Activated CD8-positive, alpha-beta memory T cell treated with anti-CD3 and anti-CD28 coated beads, Interleukin-2, amount 50 U/mL, for 48 hours (primary cell): Measurements from ENCODE around the gene UQCRH.
A peak's percentile ranks its signal among the peaks of the same experiment; 100 is the strongest.
"Not testable (repeated sequence)": the region's sequence is repeated elsewhere in the genome, so short reads cannot be mapped to it uniquely, and the experiment has no call there.

Experiments used
- DNase-seq: peaks from one replicate; pipeline ENCODE4 v3.0.0-alpha.2; 2020

The UQCRH gene

GRCh38 chr1:46334030-46334384, 30.5 kb downstream of the UQCRH start:
- DNase-seq = no peak

GRCh38 chr1:46335081-46335480, 31.6 kb downstream of the UQCRH start:
- no peak for DNase-seq

DNA sequence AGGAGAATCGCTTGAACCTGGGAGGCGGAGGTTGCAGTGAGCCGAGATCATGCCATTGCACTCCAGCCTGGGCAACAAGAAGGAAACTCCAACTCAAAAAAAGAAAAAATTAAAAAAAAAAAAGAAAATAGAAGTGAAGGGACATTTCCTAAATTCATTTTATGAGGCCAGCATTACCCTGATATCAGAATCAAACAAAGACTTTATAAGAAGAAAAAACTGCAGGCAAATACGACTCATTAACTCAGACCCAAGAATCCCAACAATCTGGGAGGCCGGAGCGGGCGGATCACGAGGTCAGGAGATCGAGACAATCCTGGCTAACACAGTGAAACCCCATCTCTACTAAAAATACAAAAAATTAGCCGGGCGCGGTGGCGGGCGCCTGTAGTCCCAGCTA, 33.9 kb downstream of the UQCRH start:
- not testable (repeated sequence) for DNase-seq

- peak; percentile 89 for DNase-seq
Measured at GRCh38 chr1:46340404-46341221, 37.1 kb downstream of the UQCRH start, which contains the start of gene NSUN4. Gene NSUN4 (plus strand): TSS chr1:46340807. CDS start chr1:46340827, 20 bp downstream.

GRCh38 chr1:46341222-46342083, 38.0 kb downstream of the UQCRH start:
- DNase-seq = no peak

- no peak for DNase-seq
Measured at GRCh38 chr1:46342084-46342656, 38.7 kb downstream of the UQCRH start.

DNA sequence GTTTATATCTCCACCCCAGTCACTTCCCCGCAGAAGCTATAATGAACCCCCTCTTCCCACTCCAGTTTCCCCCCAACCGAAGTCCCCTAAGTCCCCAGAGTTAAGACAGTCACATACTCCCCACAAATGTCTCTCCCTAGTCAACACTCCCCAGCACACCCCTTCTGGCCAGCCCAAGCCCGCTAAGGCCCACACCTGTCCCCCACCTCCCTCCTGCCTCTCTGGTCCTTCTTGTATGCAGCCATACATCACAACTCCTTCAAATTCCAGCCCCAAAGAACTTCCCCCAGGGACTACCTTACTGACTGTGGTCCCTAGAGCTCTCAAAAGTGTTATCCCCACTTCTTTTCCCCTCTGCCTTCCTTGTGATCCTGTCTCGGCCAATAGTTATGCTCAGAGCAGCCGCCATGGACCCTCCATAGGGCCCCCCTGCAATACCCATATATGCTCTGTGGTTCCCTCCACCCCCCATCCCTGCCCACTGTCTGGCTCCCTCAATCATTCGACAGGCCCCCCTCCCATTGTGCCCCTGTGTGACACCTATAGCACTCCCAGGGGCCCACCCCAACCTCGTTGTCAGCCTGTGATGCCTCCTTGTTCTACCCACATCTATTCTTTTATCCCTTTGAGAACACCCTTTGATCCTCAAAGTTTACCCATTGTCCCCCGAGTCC, 39.3 kb downstream of the UQCRH start:
- DNase-seq = no peak

- no peak for DNase-seq
Measured at GRCh38 chr1:46343351-46343695, 39.8 kb downstream of the UQCRH start.

DNA sequence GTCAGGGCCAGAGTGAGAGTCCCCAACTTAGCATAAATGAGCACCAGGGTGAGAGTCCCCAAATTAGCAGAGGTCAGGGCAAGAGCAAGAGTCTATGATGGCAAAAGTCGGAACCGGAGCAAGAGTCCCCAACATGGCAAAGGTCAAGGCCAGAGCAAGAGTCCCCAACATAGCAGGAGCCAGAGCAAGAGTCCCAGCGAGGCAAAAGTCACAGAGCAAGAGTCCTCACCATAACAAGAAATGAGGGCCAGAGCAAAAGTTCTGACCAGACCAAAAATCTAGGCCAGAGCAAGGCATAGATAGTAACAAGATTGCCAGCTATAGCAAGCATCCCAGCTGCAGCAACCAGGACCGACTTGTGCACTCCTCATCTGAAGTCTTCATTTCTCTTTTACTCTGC, 40.2 kb downstream of the UQCRH start:
- no peak for DNase-seq

GRCh38 chr1:46344481-46344880, 41.0 kb downstream of the UQCRH start:
- no peak for DNase-seq

DNA sequence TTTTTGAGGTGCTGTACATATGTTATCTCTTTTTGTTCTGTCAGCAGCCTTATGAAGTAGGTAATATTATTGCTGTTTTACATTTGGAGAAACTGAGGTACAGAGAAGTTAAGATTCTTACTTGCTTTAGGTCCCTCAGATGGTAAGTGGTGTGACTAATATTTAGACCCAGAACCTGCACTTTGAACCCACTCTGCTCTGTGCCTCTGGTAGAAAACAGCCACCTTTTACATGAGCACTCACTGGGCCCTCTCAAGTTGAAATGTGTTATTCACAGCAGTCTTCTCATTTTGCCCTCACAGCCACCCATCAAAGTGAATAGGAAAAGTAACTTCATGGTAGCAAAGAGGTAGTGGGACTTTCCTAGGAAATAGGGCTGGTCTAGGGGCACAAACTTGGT, 41.8 kb downstream of the UQCRH start:
- DNase-seq = no peak

DNA sequence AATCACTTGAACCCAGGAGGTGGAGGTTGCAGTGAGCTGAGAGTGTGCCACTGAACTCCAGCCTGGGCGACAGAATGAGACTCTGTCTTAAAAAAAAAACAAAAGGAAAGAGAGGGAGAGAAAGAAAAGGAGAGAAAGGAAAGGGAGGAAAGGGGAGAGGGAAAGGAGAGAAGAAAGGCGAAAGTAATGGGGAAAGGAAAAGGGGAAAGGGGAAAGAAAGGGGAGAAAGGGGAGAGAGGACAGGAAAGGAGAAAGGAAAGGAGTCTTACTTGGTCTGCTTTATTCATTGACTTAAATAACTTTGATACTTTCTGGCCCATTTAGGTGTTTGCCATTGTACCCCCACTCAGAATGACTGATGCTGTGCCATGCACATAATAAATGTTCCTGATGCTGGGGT, 48.9 kb downstream of the UQCRH start:
- DNase-seq = no peak

DNA sequence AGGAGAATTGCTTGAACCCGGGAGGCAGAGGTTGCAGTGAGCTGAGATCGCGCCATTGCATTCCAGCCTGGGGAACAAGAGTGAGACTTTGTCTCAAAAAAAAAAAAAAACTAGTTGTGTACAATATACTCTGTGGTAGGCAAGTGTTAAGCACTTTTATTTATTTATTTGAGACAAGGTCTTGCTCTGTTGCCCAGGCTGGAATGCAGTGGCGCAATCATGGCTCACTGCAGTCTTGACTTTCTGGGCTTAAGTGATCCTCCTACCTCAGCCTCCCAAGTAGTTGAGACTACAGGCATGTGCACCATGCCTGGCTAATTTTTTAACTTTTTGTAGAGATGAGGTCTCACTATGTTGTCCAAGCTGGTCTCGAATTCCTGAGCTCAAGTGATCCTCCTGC, 52.4 kb downstream of the UQCRH start:
- not testable (repeated sequence) for DNase-seq

GRCh38 chr1:46362158-46362557, 58.7 kb downstream of the UQCRH start:
- DNase-seq = no peak

DNA sequence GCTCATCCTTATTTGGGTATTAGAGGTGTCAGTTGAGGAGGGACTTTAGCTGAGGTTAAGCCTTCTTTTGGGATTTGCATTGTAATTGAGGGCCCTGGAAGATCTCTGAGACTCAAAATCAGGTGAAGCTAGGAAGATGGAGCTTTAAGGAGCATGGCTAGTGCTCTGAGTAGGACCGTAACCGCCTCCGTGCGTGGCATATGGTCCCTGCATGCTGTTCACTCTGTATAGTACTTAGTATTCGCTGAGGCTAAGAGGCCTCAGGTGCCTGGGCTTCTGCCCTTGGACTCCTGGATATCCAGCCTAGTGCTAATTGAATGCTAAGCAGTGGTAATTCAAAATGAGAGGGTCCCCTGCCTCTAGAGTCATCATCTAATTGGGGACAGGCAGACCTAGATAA, 59.6 kb downstream of the UQCRH start:
- DNase-seq = no peak

DNA sequence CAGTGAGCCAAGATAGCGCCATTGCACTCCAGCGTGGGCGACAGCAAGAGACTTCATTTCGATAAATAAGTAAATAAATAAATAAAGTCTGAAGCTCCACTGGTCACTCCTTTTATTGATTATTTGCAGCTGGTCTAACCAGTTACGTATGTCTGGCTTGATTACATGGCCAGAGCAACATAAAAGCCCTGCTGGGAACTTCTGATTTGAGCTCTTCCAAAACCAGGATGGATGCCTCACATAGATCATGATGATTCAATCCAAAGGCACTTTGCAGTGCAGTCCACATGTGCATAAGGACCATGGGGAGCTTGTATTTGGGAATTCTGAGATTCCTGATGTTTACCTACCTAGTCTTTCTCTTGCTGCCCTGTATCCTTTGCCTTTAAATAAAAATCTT, 61.1 kb downstream of the UQCRH start:
- DNase-seq = no peak

GRCh38 chr1:46365796-46366195, 62.3 kb downstream of the UQCRH start:
- not testable (repeated sequence) for DNase-seq
